ENCODE data around the gene EDC3. TPM values are rescaled to one million over a fixed set of nuclear protein-coding genes. Genes with fewer than 3 reads are reported as not detected.

Gene EDC3
- total and polyA plus RNA-seq, 9 of the 15 experiments (the other 6 are each of a cell fraction or from before 2014, with no cell fraction given), result 11.7 to 63.9 (median 32.8) TPM

GRCh38 chr15:74598126-74598842 lies 97.5 kb downstream of the EDC3 start (continued):
- TF ChIP-seq, protein P1, sequence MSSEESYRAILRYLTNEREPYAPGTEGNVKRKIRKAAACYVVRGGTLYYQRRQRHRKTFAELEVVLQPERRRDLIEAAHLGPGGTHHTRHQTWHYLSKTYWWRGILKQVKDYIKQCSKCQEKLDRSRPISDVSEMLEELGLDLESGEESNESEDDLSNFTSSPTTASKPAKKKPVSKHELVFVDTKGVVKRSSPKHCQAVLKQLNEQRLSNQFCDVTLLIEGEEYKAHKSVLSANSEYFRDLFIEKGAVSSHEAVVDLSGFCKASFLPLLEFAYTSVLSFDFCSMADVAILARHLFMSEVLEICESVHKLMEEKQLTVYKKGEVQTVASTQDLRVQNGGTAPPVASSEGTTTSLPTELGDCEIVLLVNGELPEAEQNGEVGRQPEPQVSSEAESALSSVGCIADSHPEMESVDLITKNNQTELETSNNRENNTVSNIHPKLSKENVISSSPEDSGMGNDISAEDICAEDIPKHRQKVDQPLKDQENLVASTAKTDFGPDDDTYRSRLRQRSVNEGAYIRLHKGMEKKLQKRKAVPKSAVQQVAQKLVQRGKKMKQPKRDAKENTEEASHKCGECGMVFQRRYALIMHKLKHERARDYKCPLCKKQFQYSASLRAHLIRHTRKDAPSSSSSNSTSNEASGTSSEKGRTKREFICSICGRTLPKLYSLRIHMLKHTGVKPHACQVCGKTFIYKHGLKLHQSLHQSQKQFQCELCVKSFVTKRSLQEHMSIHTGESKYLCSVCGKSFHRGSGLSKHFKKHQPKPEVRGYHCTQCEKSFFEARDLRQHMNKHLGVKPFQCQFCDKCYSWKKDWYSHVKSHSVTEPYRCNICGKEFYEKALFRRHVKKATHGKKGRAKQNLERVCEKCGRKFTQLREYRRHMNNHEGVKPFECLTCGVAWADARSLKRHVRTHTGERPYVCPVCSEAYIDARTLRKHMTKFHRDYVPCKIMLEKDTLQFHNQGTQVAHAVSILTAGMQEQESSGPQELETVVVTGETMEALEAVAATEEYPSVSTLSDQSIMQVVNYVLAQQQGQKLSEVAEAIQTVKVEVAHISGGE (CRISPR knock-in tag; IDR thresholded peaks at IDR 0.05), result peak in 1 of 3 experiments; percentile 36; a peak in 1 of 6 replicates
- TF ChIP-seq TAL1 (IDR thresholded peaks at IDR 0.05), result no peak
- TF ChIP-seq FUS (optimal IDR thresholded peaks at IDR 0.05; ENCODE audit: low read depth, low read length), result no peak
- no peak for TF ChIP-seq ZNF655 (CRISPR knock-in tag; IDR thresholded peaks at IDR 0.05)
- TF ChIP-seq SREBF2 (CRISPR knock-in tag; IDR thresholded peaks at IDR 0.05), result 0 out of 2 replicates have a peak, but pooled peaks have one; percentile 20
- no peak for TF ChIP-seq ADNP (tag; IDR thresholded peaks at IDR 0.05)
- peak; percentile 88 for TF ChIP-seq BHLHE40 (IDR thresholded peaks at IDR 0.05; ENCODE audit: low read length)
- TF ChIP-seq GATAD2A (IDR thresholded peaks at IDR 0.05), result peak; percentile 89
- no peak for TF ChIP-seq MCM2 (IDR thresholded peaks at IDR 0.05; ENCODE audit: low read depth)
- TF ChIP-seq TAF15 (IDR thresholded peaks at IDR 0.05; ENCODE audit: low read depth, low read length), result no peak
- TF ChIP-seq HNRNPUL1 (IDR thresholded peaks at IDR 0.05; ENCODE audit: low read length), result no peak
- no peak for TF ChIP-seq TARDBP (IDR thresholded peaks at IDR 0.05)
- TF ChIP-seq PTBP1 (IDR thresholded peaks at IDR 0.05; ENCODE audit: low read depth, low read length), result no peak
- TF ChIP-seq AFF1 (IDR thresholded peaks at IDR 0.05; ENCODE audit: low read depth in 1 of 2, partially characterized antibody in 2 of 2), result no peak
- no peak for TF ChIP-seq GATAD2B (IDR thresholded peaks at IDR 0.05; ENCODE audit: borderline replicate concordance)
- peak; percentile 78 for TF ChIP-seq SMAD4 (CRISPR knock-in tag; conservative IDR thresholded peaks at IDR 0.05)
- no peak for TF ChIP-seq ZNF165 (CRISPR knock-in tag; IDR thresholded peaks at IDR 0.05; ENCODE audit: borderline replicate concordance)
- TF ChIP-seq FOXK2 (conservative IDR thresholded peaks at IDR 0.05 in 1 of 2, IDR thresholded peaks at IDR 0.05 in 1 of 2; ENCODE audit: low read depth in 2 of 2), result peak in 1 of 2 experiments; percentile 49; a peak in 3 of 4 replicates
- TF ChIP-seq EWSR1 (IDR thresholded peaks at IDR 0.05; ENCODE audit: borderline replicate concordance, low read depth, partially characterized antibody), result no peak
- TF ChIP-seq HEY1 (CRISPR knock-in tag; IDR thresholded peaks at IDR 0.05; ENCODE audit: borderline replicate concordance), result no peak

All from K562 (cell line).